ENCODE data around the gene CRISPLD2.
"Not testable (repeated sequence)": the region's sequence is repeated elsewhere in the genome, so short reads cannot be mapped to it uniquely, and the experiment has no call there.

The CRISPLD2 gene

DNA sequence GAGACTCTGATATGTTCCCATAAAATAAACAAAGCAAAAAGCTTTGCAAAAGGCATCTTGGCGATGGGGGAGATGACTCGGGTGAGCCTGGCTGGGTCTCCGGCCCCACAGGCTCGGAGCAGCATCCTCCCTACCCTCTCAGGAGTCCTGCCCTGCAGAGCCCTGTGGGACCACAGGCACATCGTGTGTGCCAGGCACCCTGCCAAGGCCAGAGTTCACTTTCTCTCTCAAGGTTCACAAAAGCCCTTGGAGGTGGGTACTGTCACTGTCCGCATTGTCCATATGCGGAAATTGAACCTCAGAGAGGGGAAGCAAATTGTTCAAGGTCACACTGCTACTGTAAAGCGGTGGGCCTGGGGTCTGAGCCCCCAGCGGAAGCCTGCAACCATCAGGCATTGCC is 48.5 kb downstream of the CRISPLD2 start:
- H3K4me1 ChIP-seq (ENCODE audit: control insufficient read depth, insufficient read depth, low read length), result no peaks in the 10 kb centered on the region
- H3K27me3 ChIP-seq (replicated peaks; ENCODE audit: control insufficient read depth, insufficient read depth, low read length), result no peaks in the 10 kb centered on the region
- H3K36me3 ChIP-seq (ENCODE audit: control insufficient read depth, insufficient read depth, low read length, severe bottlenecking), result peaks cover 64% of the 10 kb centered on the region
- no peak overlapping the region for H3K9ac ChIP-seq (ENCODE audit: low read length)
- no peak overlapping the region for H3K4me3 ChIP-seq (ENCODE audit: low read length)
- no peaks in the 10 kb centered on the region for H3K9me3 ChIP-seq (ENCODE audit: control insufficient read depth, low read length)
- no peak for DNase-seq (ENCODE audit: low read depth)

DNA sequence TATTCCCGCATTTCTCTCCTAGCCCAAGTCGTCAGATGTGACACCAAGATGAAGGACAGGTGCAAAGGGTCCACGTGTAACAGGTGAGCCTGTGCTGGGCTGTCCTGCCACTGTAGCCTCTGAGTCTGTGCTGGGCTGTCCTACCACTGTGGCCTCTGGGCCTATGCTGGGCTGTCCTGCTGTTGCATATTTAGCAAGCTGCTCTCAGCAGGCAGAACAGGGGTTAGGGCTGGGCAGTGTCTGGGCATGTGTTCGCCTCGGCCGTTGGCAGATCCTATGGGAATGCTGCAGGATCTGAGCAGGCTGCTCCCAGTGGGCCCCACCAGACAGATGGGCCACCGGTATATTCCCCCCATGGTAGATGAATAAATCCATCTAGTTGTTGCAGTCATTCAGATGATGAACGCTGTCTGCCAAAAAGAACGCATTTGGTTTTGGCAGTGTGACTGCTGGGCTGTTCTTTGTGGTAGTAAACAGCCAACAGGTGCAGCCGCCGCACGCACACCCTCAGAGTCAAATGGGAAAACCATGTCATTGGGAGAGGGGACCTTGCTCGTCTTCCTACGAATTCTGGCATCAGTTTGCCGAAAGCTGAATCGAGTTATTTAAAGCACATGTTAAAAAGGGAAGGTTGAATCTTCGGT is 49.2 kb downstream of the CRISPLD2 start:
- Histone ChIP-seq H3K9ac (ENCODE audit: low read length) (no peak overlapping the region), H3K27me3 (replicated peaks; ENCODE audit: control insufficient read depth, insufficient read depth, low read length) (no peaks in the 10 kb centered on the region), H3K9me3 (ENCODE audit: control insufficient read depth, low read length) (no peaks in the 10 kb centered on the region), H3K4me1 (ENCODE audit: control insufficient read depth, insufficient read depth, low read length) (no peaks in the 10 kb centered on the region), H3K4me3 (ENCODE audit: low read length) (no peak overlapping the region), H3K36me3 (ENCODE audit: control insufficient read depth, insufficient read depth, low read length, severe bottlenecking) (peaks cover 66% of the 10 kb centered on the region)
- DNase-seq (ENCODE audit: low read depth), result no peak

DNA sequence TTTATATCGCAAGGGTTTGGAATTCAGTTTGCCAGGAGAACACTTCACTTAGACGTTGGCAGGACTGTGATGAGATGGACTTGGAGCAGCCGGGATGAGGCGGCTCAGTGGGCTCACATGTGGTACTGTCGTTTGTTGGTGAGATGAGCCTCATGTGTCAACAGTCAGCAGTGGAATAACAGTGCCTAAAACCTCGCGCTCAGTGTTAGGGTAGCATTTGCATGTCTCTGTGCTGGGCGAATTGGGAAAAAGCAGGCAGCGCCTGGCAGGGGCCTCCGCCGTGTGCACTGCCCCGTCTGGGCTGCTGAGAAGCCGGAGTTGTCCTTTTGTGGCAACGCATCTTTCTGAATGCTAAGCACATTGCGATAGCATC is 49.7 kb downstream of the CRISPLD2 start:
- no peaks in the 10 kb centered on the region for H3K9me3 ChIP-seq (ENCODE audit: control insufficient read depth, low read length)
- no peak overlapping the region for H3K9ac ChIP-seq (ENCODE audit: low read length)
- no peaks in the 10 kb centered on the region for H3K4me1 ChIP-seq (ENCODE audit: control insufficient read depth, insufficient read depth, low read length)
- no peak for DNase-seq (ENCODE audit: low read depth)
- no peaks in the 10 kb centered on the region for H3K27me3 ChIP-seq (replicated peaks; ENCODE audit: control insufficient read depth, insufficient read depth, low read length)
- no peak overlapping the region for H3K4me3 ChIP-seq (ENCODE audit: low read length)
- H3K36me3 ChIP-seq (ENCODE audit: control insufficient read depth, insufficient read depth, low read length, severe bottlenecking), result peaks cover 66% of the 10 kb centered on the region

DNA sequence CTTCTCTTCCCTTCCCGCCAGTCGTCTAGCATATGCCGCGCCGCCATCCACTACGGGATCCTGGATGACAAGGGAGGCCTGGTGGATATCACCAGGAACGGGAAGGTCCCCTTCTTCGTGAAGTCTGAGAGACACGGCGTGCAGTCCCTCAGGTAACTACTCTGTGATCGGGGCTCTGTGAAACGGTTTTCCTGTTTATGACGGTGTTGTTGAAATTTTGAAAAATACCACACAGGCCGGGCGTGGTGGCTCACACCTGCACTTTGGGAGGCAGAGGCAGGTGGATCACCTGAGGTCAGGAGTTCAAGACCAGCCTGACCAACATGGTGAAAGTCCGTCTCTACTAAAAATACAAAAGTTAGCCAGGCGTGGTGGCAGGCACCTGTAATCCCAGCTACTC is 53.2 kb downstream of the CRISPLD2 start:
- not testable (repeated sequence) for H3K9ac ChIP-seq (ENCODE audit: low read length); H3K9me3 ChIP-seq (ENCODE audit: control insufficient read depth, low read length); DNase-seq (ENCODE audit: low read depth); H3K4me3 ChIP-seq (ENCODE audit: low read length); H3K4me1 ChIP-seq (ENCODE audit: control insufficient read depth, insufficient read depth, low read length); H3K27me3 ChIP-seq (replicated peaks; ENCODE audit: control insufficient read depth, insufficient read depth, low read length)
- peaks cover 63% of the 10 kb centered on the region for H3K36me3 ChIP-seq (ENCODE audit: control insufficient read depth, insufficient read depth, low read length, severe bottlenecking)

DNA sequence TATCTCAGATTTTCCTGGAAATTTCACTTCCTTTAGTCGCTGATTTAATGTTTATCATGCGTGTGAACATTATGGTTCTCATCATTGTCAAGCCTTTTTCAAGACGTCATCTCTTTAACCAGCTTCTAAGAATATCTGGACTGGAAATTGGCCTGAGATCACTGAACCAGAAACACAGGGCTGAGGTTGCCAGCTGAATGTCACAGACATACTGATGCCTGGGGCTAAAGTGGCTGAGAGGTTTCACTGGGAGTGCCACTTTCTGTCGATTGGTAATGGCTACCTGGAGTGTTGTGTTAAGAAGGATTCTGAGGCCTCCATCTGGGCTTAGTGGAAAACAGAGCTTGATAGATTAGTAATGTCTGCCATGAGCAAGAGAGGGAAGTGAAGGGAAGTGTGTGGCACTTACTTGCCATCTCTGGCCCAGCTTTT is 54.2 kb downstream of the CRISPLD2 start:
- peak; percentile 5 for DNase-seq (ENCODE audit: low read depth)
- no peaks in the 10 kb centered on the region for H3K4me1 ChIP-seq (ENCODE audit: control insufficient read depth, insufficient read depth, low read length)
- no peak overlapping the region for H3K4me3 ChIP-seq (ENCODE audit: low read length)
- no peaks in the 10 kb centered on the region for H3K27me3 ChIP-seq (replicated peaks; ENCODE audit: control insufficient read depth, insufficient read depth, low read length)
- H3K9ac ChIP-seq (ENCODE audit: low read length), result no peak overlapping the region
- peaks cover 61% of the 10 kb centered on the region for H3K36me3 ChIP-seq (ENCODE audit: control insufficient read depth, insufficient read depth, low read length, severe bottlenecking)
- H3K9me3 ChIP-seq (ENCODE audit: control insufficient read depth, low read length), result no peaks in the 10 kb centered on the region

DNA sequence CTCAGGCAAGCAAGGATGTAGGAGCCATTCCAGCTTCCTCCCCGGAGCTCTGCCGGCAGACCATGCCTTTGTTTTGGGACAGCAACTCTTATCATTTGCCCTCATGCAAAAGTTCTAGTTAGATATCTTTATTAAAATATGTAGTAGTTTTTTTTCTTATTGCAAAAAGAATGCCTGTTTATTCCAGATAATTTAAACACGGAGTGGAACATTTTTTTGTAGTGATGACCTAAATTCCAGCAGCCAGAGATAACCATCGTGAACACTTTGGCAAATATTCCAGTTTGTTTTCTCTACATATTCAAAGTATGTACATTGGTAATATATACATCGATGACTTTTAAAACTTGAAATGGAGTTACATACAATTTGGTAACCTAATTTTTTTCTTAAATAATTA is 54.8 kb downstream of the CRISPLD2 start:
- no peaks in the 10 kb centered on the region for H3K4me1 ChIP-seq (ENCODE audit: control insufficient read depth, insufficient read depth, low read length)
- no peaks in the 10 kb centered on the region for H3K27me3 ChIP-seq (replicated peaks; ENCODE audit: control insufficient read depth, insufficient read depth, low read length)
- H3K9ac ChIP-seq (ENCODE audit: low read length), result no peak overlapping the region
- DNase-seq (ENCODE audit: low read depth), result peak; percentile 66
- H3K4me3 ChIP-seq (ENCODE audit: low read length), result no peak overlapping the region
- H3K36me3 ChIP-seq (ENCODE audit: control insufficient read depth, insufficient read depth, low read length, severe bottlenecking), result peaks cover 56% of the 10 kb centered on the region
- no peaks in the 10 kb centered on the region for H3K9me3 ChIP-seq (ENCODE audit: control insufficient read depth, low read length)

DNA sequence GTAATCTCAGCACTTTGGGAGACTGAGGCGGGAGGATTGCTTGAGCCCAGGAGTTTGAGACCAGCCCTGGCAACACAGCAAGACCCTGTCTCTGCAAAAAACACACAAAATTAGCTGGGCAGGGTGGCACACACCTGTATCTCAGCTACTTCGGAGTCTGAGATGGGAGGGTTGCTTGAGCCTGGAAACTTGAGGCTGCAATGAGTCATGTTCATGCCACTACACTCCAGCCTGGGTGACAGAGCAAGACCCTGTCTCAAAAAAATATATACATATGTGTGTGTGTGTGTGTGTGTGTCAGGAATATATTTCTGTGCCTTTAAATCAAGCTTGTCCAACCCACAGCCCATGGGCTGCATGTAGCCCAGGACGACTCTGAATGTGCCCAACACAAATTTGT is 55.2 kb downstream of the CRISPLD2 start:
- Histone ChIP-seq H3K27me3 (replicated peaks; ENCODE audit: control insufficient read depth, insufficient read depth, low read length) (no peaks in the 10 kb centered on the region), H3K9me3 (ENCODE audit: control insufficient read depth, low read length) (no peaks in the 10 kb centered on the region), H3K4me1 (ENCODE audit: control insufficient read depth, insufficient read depth, low read length) (no peaks in the 10 kb centered on the region), H3K9ac (ENCODE audit: low read length) (no peak overlapping the region), H3K4me3 (ENCODE audit: low read length) (no peak overlapping the region), H3K36me3 (ENCODE audit: control insufficient read depth, insufficient read depth, low read length, severe bottlenecking) (peaks cover 53% of the 10 kb centered on the region)
- DNase-seq (ENCODE audit: low read depth), result peak; percentile 30

DNA sequence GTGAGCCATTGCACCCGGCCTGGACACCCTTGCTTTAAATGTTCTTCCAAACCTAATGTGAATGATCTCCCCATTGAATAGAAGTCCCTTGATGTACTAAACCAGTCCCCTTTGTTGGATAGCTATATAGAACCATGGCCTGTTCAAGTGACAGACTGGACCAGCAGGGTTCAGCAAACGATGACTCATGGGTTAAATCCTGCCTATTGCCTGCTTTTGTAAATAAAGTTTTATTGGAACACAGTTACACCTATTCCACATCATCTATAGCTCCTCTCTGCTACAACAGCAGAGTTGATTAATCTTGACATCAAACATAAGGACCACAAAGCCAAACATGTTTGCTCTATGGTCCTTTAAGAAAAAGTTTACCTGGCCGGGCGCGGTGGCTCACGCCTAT is 56.1 kb downstream of the CRISPLD2 start:
- Histone ChIP-seq H3K27me3 (replicated peaks; ENCODE audit: control insufficient read depth, insufficient read depth, low read length) (no peaks in the 10 kb centered on the region), H3K36me3 (ENCODE audit: control insufficient read depth, insufficient read depth, low read length, severe bottlenecking) (peaks cover 60% of the 10 kb centered on the region), H3K4me3 (ENCODE audit: low read length) (no peak overlapping the region), H3K9ac (ENCODE audit: low read length) (no peak overlapping the region), H3K4me1 (ENCODE audit: control insufficient read depth, insufficient read depth, low read length) (no peaks in the 10 kb centered on the region), H3K9me3 (ENCODE audit: control insufficient read depth, low read length) (no peaks in the 10 kb centered on the region)
- no peak for DNase-seq (ENCODE audit: low read depth)

DNA sequence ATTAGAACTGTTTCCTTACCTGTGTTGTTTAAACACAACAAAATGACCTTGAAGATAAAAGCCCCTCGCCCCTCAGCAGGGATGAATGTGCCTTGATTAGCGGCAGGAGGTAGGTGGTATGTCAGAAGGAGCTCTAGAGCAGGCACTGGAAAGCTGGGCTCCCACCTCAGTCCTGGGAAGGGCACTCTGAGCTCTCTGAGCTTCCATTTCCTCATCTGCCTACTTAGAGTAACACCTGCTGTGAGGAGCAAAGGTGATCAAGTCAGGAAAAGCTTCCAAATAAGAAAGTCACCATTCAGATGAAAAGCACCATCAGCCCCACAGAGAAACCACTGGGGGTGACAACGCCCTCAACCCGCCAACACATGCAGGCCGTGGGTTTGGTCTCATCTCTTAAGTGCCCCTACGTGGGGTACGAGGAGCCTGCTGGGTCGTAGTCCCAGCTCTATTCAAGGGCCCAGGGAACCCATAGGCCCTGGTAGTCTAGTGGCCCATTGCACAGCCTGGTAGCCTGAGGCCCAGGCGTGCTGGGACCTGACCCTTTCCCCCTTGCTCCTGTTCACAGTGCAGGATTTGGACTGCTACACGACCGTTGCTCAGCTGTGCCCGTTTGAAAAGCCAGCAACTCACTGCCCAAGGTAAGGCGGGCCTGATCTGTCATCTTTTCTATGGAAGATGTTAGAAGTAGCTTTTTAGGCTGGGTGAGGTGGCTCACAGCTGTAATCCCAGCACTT is 57.3 kb downstream of the CRISPLD2 start:
- Histone ChIP-seq H3K9me3 (ENCODE audit: control insufficient read depth, low read length) (no peaks in the 10 kb centered on the region), H3K9ac (ENCODE audit: low read length) (no peak overlapping the region), H3K4me3 (ENCODE audit: low read length) (no peak overlapping the region), H3K4me1 (ENCODE audit: control insufficient read depth, insufficient read depth, low read length) (peaks cover 8% of the 10 kb centered on the region), H3K36me3 (ENCODE audit: control insufficient read depth, insufficient read depth, low read length, severe bottlenecking) (peaks cover 57% of the 10 kb centered on the region), H3K27me3 (replicated peaks; ENCODE audit: control insufficient read depth, insufficient read depth, low read length) (no peaks in the 10 kb centered on the region)
- DNase-seq (ENCODE audit: low read depth), result no peak

DNA sequence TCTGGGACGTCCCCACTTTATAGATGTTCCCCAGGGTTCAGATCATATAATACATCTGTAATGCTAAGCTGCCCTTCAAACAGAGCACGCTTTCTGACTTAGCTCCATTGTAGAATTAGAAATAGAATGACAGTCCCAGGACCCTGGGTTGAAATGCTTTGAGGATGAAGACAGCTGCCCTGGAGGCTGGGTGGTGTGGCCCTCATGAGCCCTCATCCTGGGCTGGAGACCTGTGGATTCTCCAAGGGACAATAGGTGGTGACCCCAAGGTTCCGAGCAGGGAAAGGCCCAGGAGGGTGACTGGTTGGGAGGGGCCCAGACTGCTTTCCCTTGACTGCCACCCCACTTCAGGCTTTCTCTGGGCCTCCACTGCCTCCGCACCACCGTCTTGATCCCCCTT is 59.0 kb downstream of the CRISPLD2 start:
- Histone ChIP-seq H3K9ac (ENCODE audit: low read length) (no peak overlapping the region), H3K27me3 (replicated peaks; ENCODE audit: control insufficient read depth, insufficient read depth, low read length) (no peaks in the 10 kb centered on the region), H3K36me3 (ENCODE audit: control insufficient read depth, insufficient read depth, low read length, severe bottlenecking) (peaks cover 45% of the 10 kb centered on the region), H3K4me3 (ENCODE audit: low read length) (no peak overlapping the region), H3K9me3 (ENCODE audit: control insufficient read depth, low read length) (no peaks in the 10 kb centered on the region), H3K4me1 (ENCODE audit: control insufficient read depth, insufficient read depth, low read length) (peaks cover 21% of the 10 kb centered on the region)
- DNase-seq (ENCODE audit: low read depth), result no peak

DNA sequence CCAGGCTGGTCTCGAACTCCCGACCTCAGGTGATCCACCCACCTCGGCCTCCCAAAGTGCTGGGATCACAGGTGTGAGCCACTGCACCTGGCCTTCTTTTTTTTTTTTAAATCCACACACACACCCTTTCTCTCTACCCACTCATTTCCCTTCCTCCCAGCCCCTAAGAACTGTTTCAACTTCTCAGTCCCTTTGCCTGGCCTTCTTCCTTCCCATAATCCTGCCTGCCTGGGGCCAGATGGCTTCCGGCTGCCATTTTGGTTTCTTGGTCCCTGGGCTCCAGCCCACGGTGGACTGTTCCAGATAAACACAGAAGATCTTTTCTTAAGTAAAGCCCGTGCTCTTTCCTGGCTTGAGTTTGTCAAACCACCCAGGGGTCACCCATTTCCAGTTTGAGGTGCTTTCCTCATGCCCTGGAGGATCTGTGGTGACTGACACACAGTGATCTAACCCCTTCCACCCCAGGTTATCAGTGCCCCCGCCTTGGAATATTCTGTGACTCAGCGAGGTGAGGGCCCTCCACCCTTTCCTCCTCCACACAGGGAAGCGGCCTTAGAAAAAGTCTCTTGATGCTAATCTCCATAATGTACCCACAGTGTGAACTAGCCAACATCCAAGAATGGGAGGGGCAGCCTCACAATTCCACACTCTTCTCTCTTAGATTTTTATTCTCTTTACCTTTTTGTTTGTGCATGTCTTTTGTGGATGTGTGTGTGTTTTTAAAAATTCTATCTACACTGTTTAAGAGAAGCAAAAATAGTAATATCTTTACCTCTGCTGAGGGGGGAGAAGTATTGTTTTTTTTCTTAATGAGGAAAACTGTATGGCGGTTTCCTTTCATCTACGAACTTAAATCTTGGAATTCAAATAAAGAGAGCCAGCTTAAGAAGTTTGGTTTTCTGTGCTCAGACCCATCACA is 60.0 kb downstream of the CRISPLD2 start:
- Histone ChIP-seq H3K4me1 (ENCODE audit: control insufficient read depth, insufficient read depth, low read length) (peaks cover 21% of the 10 kb centered on the region), H3K4me3 (ENCODE audit: low read length) (no peak overlapping the region), H3K9ac (ENCODE audit: low read length) (no peak overlapping the region), H3K36me3 (ENCODE audit: control insufficient read depth, insufficient read depth, low read length, severe bottlenecking) (peaks cover 41% of the 10 kb centered on the region), H3K27me3 (replicated peaks; ENCODE audit: control insufficient read depth, insufficient read depth, low read length) (no peaks in the 10 kb centered on the region), H3K9me3 (ENCODE audit: control insufficient read depth, low read length) (no peaks in the 10 kb centered on the region)
- no peak for DNase-seq (ENCODE audit: low read depth)
